GM12872 (cell line): ENCODE data around the gene CAPN7.

ENCODE experiments used
- CTCF ChIP-seq: IDR thresholded peaks from 3 replicates; pipeline ENCODE4 v1.5.1; 2011; ENCODE audit warnings: low read depth, mild to moderate bottlenecking, low read length, moderate library complexity; ENCODE audit not compliant: insufficient read depth

The CAPN7 gene

GRCh38 chr3:15256861-15257341, 50.9 kb downstream of the CAPN7 start:
- TF ChIP-seq CTCF, result no peak

GRCh38 chr3:15258720-15259119, 52.7 kb downstream of the CAPN7 start:
- no peak for TF ChIP-seq CTCF

- TF ChIP-seq CTCF, result no peak
These were observed 54.5 kb downstream of the CAPN7 start for GRCh38 chr3:15260531-15260930.

GRCh38 chr3:15261274-15261673, 55.2 kb downstream of the CAPN7 start:
- no peak for TF ChIP-seq CTCF

- no peak for TF ChIP-seq CTCF
These were observed 56.0 kb downstream of the CAPN7 start for GRCh38 chr3:15262021-15262420.

- no peak for TF ChIP-seq CTCF
These were observed 57.1 kb downstream of the CAPN7 start for GRCh38 chr3:15263120-15263519.

- no peak for TF ChIP-seq CTCF
These were observed 57.9 kb downstream of the CAPN7 start for GRCh38 chr3:15263926-15264325.

GRCh38 chr3:15264486-15264885, 58.4 kb downstream of the CAPN7 start:
- no peak for TF ChIP-seq CTCF
